DOHH2 (cell line): ENCODE data around the gene MAST3.

ENCODE experiments used
- H3F3A ChIP-seq: fragments of 200-600 bp; sonication (generic), shearing (Covaris generic); 2 replicates; pipeline ENCODE4 v1.6.0; 2016; ENCODE audit warnings: antibody characterized with exemption, mild to moderate bottlenecking; ENCODE audit not compliant: control insufficient read depth, insufficient read depth
- H3K27ac ChIP-seq: fragments of 200-600 bp; sonication (generic); 2 replicates; pipeline ENCODE4 v1.5.1; 2014; ENCODE audit warnings: low read depth, mild to moderate bottlenecking, low read length, moderate library complexity
- H3K27me3 ChIP-seq: fragments of 200-600 bp; sonication (generic); 2 replicates; pipeline ENCODE4 v1.6.1; 2014; ENCODE audit warnings: mild to moderate bottlenecking, low read length, mixed read lengths; ENCODE audit not compliant: control insufficient read depth
- H3K36me3 ChIP-seq: fragments of 200-600 bp; sonication (generic); 2 replicates; pipeline ENCODE4 v1.6.1; 2014; ENCODE audit warnings: mild to moderate bottlenecking, low read length, moderate library complexity, mixed read lengths; ENCODE audit not compliant: control insufficient read depth
- H3K4me1 ChIP-seq: fragments of 200-600 bp; sonication (generic); 2 replicates; pipeline ENCODE4 v1.6.1; 2014; ENCODE audit warnings: mild to moderate bottlenecking, low read length, mixed read lengths; ENCODE audit not compliant: control insufficient read depth
- H3K4me2 ChIP-seq: fragments of 200-600 bp; sonication (generic); 2 replicates; pipeline ENCODE4 v1.6.0; 2014; ENCODE audit warnings: mild to moderate bottlenecking, low read length, moderate library complexity
- H3K4me3 ChIP-seq: fragments of 200-600 bp; sonication (generic); 2 replicates; pipeline ENCODE4 v1.5.1; 2014; ENCODE audit warnings: mild to moderate bottlenecking, low read length, mixed read lengths
- H3K79me2 ChIP-seq: fragments of 200-600 bp; sonication (generic); 2 replicates; pipeline ENCODE4 v1.6.1; 2014; ENCODE audit warnings: mild to moderate bottlenecking, low read length, mixed read lengths; ENCODE audit not compliant: control insufficient read depth
- H3K9me2 ChIP-seq: fragments of 200-600 bp; sonication (generic); replicated peaks from 2 replicates; pipeline ENCODE4 v1.6.1; 2014; ENCODE audit warnings: mild to moderate bottlenecking, low read length, mixed read lengths; ENCODE audit not compliant: control insufficient read depth
- H3K9me3 ChIP-seq: fragments of 200-600 bp; sonication (generic); 2 replicates; pipeline ENCODE4 v1.6.1; 2014; ENCODE audit warnings: antibody characterized with exemption, low read length, mixed read lengths; ENCODE audit not compliant: control insufficient read depth, insufficient read depth
- H4K20me1 ChIP-seq: fragments of 200-600 bp; sonication (generic); 2 replicates; pipeline ENCODE4 v1.6.0; 2014; ENCODE audit warnings: low read depth, mild to moderate bottlenecking, antibody characterized with exemption, low read length, moderate library complexity; ENCODE audit not compliant: control insufficient read depth, insufficient read depth
- CTCF ChIP-seq: fragments of 200-600 bp; sonication (generic); IDR thresholded peaks from one replicate; pipeline ENCODE4 v1.5.1; 2014; ENCODE audit warnings: antibody characterized with exemption, mild to moderate bottlenecking, low read depth, low read length; ENCODE audit not compliant: poor library complexity, severe bottlenecking
- EZH2phosphoT487 ChIP-seq: fragments of 200-600 bp; sonication (generic); IDR thresholded peaks from 2 replicates; pipeline ENCODE4 v1.6.1; 2017; ENCODE audit warnings: borderline replicate concordance, mild to moderate bottlenecking, antibody characterized with exemption, low read length, moderate library complexity, mixed read lengths

Gene MAST3

GRCh38 chr19:18053576-18054219, 43.9 kb upstream of the MAST3 start:
- Histone ChIP-seq H3K4me1 (peaks cover 16% of the 10 kb centered on the region), H3K27me3 (no peaks in the 10 kb centered on the region), H3K27ac (no peak overlapping the region), H3F3A (no peaks in the 10 kb centered on the region), H3K79me2 (no peaks in the 10 kb centered on the region), H3K9me2 (no peaks in the 10 kb centered on the region), H4K20me1 (no peaks in the 10 kb centered on the region), H3K4me2 (no peak overlapping the region), H3K4me3 (no peak overlapping the region), H3K36me3 (no peaks in the 10 kb centered on the region), H3K9me3 (no peaks in the 10 kb centered on the region)
- TF ChIP-seq EZH2phosphoT487 (no peak), CTCF (no peak)

GRCh38 chr19:18055967-18056366, 41.6 kb upstream of the MAST3 start:
- Histone ChIP-seq H3K9me2 (no peaks in the 10 kb centered on the region), H3K4me2 (no peak overlapping the region), H3K36me3 (no peaks in the 10 kb centered on the region), H3K27ac (no peak overlapping the region), H3K9me3 (no peaks in the 10 kb centered on the region), H3K4me1 (peaks cover 15% of the 10 kb centered on the region), H4K20me1 (no peaks in the 10 kb centered on the region), H3F3A (no peaks in the 10 kb centered on the region), H3K27me3 (no peaks in the 10 kb centered on the region), H3K4me3 (no peak overlapping the region), H3K79me2 (no peaks in the 10 kb centered on the region)
- TF ChIP-seq EZH2phosphoT487 = no peak
- TF ChIP-seq CTCF = no peak

GRCh38 chr19:18057557-18057956, 40.0 kb upstream of the MAST3 start:
- no peak overlapping the region for H3K4me3 ChIP-seq

More at GRCh38 chr19:18057557-18057956, 40.0 kb upstream of the MAST3 start:
- Histone ChIP-seq H3K36me3 (no peaks in the 10 kb centered on the region), H3K4me2 (peak overlapping the region; percentile 71; the same call in 1 of the 2 replicates), H3F3A (0 out of 2 replicates have a peak, but pooled peaks cover 3% of the 10 kb centered on the region), H3K27ac (no peak overlapping the region), H4K20me1 (no peaks in the 10 kb centered on the region), H3K79me2 (no peaks in the 10 kb centered on the region), H3K4me1 (peaks cover 13% of the 10 kb centered on the region), H3K27me3 (no peaks in the 10 kb centered on the region), H3K9me2 (no peaks in the 10 kb centered on the region), H3K9me3 (no peaks in the 10 kb centered on the region)
- no peak for TF ChIP-seq CTCF
- TF ChIP-seq EZH2phosphoT487 = no peak
